ENCODE measurements around the gene LGR4.

DNA sequence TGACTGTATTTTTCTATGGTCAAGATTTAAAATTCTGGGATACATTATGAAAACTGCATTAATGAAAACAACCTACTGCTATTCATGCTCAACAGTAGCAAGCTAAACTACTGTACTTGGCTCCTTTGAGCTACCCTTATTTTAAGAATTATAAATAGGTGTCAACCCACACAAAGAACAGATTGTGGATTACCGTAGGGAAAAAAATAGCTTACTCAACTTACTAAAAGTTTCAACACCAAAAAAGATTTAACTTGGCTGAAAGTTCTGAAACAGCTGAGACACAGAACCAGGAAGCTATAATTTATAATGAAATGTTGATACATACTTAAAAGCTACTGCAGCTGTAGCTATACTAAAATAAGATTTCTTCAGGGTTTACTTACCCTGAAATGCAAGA is 23.9 kb upstream of the LGR4 start:
- TF ChIP-seq, protein P1, sequence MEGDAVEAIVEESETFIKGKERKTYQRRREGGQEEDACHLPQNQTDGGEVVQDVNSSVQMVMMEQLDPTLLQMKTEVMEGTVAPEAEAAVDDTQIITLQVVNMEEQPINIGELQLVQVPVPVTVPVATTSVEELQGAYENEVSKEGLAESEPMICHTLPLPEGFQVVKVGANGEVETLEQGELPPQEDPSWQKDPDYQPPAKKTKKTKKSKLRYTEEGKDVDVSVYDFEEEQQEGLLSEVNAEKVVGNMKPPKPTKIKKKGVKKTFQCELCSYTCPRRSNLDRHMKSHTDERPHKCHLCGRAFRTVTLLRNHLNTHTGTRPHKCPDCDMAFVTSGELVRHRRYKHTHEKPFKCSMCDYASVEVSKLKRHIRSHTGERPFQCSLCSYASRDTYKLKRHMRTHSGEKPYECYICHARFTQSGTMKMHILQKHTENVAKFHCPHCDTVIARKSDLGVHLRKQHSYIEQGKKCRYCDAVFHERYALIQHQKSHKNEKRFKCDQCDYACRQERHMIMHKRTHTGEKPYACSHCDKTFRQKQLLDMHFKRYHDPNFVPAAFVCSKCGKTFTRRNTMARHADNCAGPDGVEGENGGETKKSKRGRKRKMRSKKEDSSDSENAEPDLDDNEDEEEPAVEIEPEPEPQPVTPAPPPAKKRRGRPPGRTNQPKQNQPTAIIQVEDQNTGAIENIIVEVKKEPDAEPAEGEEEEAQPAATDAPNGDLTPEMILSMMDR (conservative IDR thresholded peaks at IDR 0.05), result no peak
- no peak for TF ChIP-seq EZH2 (IDR thresholded peaks at IDR 0.05; ENCODE audit: low read depth)

Measured in PC-9 (cell line).